ENCODE data around the gene SFRP5.

SFRP5 gene

GRCh38 chr10:97763947-97764346, 7.9 kb downstream of the SFRP5 start:
- no peak for DNase-seq

DNA sequence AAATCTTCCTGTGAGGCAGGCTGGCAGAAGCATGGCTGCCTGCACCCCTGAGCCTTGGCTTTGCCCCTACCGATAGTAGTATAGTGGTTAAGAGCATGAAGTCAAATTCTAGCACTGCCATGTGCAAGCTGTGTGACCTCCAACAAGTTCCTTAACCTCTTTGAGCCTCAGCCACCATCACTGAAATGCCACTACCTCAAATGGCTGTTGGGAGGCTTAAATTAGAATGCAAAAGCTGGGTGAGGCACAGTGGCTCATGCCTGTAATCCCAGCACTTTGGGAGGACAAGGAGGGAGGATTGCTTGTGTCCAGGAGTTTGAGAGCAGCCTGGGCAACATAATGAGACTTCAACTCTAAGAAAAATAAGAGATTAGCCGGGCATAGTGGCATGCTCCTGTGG, 8.4 kb downstream of the SFRP5 start:
- DNase-seq = no peak

- DNase-seq = no peak
Measured at GRCh38 chr10:97762816-97763215, 9.0 kb downstream of the SFRP5 start.

DNA sequence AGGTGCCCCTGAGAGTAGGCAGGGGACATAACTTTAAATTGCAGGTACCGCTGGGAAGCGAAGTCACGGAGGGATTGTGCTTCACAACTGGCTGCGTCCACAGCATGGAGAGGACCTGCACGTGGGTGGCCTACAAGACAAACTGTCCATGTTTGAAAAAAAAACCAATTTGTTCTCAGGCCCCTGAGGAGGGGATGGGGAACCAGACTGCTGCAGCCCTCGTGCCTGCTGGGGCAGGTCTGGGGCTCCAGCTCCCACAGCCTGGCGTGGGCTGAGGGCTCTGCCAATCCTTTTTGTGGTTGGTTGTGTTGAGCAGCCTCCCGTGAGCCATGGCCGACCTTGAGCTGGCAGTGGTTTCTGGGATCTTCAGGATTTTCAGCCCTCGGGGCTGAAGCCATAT, 9.7 kb downstream of the SFRP5 start:
- DNase-seq = no peak

DNA sequence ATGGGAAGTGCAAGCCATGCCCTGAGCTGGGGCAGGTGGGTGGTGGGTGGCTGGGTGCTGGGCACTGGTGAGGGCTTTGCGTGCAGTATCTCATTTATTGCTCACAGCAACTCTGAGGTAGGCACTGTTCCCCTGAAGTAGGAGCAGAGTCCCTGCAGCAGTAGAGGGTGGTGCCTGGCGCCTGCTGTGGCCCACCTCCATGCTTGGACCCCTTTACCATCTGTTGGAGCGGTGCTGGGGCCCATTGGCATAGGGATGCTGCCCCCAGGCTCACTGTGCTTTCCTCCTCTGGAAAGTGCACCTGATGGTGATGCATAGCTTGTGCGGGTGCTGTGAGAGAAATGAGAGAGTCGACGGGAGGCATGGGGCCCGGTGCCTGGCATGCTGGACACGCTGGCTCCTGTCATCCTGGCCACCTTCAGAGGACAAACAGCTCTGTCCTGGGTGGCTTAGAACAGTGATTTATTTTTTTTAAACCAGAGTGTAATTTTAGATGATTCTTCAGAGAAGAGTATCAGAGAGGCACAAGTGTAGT, 10.4 kb downstream of the SFRP5 start:
- no peak for DNase-seq

GRCh38 chr10:97760461-97761257, 11.1 kb downstream of the SFRP5 start:
- DNase-seq = no peak

DNA sequence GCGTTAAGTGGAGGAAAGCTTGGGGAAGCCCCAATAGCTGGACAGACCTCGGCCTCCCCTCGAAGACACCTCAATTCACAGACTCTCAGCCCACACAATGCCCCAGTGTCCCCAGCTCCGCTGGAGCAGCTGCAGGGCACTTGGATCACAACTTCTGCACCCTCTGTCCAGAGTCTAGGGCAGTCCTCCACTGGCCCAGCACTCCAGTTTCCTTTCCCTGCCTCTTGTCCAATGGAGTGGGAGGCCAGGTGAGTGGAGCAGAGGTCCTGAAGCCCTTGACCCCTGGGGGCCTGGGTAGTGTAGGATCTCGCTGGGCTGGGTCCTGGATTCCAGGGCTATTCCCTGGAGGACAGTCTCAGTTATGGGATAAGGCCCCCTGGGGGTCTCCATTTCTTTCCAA, 11.9 kb downstream of the SFRP5 start:
- no peak for DNase-seq

DNA sequence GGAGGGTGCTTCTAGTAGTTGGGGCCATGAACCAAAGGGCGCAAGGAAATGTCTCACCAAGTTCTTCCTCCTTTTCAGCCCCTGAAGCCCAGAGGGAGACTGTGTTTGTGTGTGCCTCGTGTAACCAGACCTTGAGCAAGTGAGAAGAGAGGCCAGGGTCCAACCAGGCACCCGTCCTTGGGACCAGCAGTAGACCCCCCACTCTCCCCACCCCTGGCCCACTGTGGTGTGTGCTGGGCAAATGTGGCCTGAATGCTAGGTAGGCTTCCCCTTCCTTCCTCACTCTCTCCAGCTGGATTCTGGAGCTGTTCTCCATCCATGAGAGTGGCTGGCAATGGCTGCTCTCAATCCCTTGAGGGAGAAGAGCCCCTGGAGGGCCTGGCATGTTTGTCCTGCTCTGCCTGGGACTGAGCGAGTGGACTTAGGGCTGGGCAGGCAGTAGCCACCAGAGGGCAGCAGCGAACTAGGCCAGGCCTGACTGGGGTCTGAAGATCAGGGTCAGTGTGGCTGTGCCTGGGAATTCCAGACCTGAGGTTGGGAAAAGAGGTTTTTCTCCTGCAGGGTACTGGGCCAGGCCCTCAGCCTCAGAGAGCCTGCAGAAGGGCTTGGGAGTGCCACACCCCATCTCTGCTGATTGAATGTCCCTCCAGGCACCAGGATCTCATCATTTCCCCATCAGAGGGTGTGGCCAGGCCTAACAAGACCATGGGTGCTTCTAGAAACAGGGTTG, 12.5 kb downstream of the SFRP5 start:
- DNase-seq = peak; percentile 17

GRCh38 chr10:97757471-97757870, 14.3 kb downstream of the SFRP5 start:
- no peak for DNase-seq

DNA sequence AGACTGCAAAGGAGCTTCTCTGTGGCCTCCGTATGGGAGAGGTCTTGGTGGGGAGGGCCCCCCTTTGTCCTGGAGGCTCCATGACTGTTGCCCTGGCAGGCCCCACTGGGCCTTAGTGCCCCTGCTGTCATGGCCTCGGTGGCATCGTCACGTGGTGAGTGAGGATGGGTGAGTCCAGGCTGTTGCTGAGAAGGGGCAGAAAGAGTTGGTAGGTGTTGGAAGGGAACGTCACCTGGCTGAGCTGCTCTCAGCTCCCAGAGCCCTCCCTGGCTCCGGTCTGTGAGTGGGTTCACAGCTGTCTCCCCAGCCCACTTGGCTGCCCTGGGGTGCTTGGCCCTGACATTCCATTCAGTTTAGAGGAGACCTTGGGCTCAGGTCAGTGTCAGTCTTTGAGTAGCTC, 16.1 kb downstream of the SFRP5 start:
- DNase-seq = no peak

- no peak for DNase-seq
Measured at GRCh38 chr10:97754726-97755125, 17.1 kb downstream of the SFRP5 start.

GRCh38 chr10:97752956-97753355, 18.8 kb downstream of the SFRP5 start:
- DNase-seq = no peak

GRCh38 chr10:97748116-97748515, 23.7 kb downstream of the SFRP5 start:
- DNase-seq = no peak

DNA sequence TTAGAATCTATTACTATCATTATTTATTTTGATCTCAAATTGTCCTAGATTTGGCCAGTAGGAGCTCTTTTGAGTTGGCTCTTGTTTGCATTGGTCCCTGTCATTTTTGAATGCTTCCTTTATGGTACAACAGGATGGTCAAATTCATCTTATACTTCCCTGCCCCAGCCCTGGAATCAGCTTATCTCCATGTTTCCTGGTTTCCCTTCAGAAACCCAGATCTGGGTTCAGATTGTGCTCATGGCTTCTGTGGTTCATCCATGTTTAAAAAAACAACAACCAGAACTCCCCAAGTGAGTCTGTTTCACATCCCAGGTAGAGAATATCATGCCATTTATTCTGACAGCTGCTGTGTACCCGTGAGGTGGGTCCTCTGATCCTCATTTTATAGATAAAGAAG, 24.2 kb downstream of the SFRP5 start:
- no peak for DNase-seq

DNA sequence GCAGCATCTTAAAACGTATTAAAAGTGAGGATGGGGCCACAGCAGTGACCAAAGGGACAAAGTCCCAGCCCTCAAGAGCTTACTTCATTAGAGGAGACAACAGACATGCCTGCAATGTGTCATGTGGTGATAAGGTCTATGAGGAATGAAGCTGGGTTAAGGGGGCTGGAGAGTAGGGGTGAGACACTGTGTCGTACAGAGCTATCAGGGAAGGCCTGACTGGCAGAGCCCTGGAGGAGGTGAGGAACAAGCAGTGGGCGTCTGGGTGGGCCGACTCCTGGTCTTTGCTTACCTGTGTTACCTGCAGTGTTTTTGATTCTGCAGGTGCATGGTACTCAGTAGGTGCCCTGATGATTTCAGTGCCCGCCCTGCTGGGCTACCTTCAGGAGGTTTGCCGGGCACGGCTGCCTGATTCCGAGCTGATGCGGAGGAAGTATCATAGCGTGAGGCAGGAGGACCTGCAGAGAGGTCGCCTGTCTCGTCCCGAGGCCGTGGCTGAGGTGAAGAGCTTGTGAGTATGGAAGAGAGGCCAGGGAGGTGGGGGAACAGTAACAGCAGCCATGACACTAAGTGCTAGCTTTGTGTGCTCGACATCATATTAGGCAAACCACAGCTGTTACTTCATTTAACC, 27.3 kb downstream of the SFRP5 start:
- DNase-seq = no peak

GRCh38 chr10:97743169-97743943, 28.4 kb downstream of the SFRP5 start:
- no peak for DNase-seq

DNA sequence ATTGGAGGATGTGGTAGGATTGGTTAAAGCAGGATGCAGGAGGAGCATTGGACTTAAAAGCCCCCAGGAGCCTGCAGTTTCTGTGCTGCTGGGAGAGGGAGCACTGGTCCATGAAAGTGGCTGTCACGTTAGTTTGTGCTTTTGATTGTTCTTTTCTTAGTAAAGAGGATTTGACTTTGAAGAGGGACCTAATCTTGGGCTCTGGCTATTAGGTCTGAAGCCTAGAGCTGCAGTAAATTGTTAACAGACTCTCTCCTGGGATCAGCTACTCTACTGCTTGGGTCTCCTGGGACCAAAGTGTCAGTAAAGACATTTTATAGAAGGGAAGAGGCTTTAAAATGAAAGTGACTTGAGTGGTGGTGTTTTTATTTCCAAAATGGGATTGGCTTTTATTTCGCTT, 31.2 kb downstream of the SFRP5 start:
- no peak for DNase-seq

GRCh38 chr10:97738616-97739015, 33.2 kb downstream of the SFRP5 start:
- no peak for DNase-seq

DNA sequence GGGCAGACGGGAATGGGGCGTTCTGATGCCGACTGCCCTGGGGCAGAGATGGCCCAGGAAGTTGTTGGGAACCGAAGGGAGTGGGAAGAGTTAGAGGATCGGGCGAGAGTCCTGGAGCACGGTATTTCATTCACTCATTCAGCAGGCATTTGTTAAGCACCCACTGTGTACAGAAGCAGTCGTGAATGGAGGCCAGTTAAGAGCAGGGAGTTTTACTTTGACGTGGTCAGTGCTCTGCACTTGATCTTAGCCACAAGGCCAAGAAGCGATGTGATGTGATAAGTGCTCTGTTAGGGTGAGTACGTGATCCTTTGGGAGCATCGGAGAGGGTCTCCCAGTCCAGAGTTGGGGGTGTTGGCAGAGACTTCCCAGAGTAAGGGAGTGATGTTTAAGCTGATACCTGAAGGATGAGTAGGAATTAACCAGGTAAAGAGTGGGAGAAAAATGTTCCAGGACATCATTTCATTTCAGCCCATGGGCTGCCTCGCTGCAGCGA, 34.0 kb downstream of the SFRP5 start:
- no peak for DNase-seq

- DNase-seq = peak; percentile 90
Measured at GRCh38 chr10:97736902-97737769, 34.7 kb downstream of the SFRP5 start, which contains the start of gene ZFYVE27. Gene ZFYVE27, plus strand, starts transcription at chr10:97737128. Its CDS starts 1,350 bp downstream, at chr10:97738478.

GRCh38 chr10:97736403-97736901, 35.3 kb downstream of the SFRP5 start:
- DNase-seq = no peak
